Left ventricle myocardium superior (tissue), 1 donor: ENCODE measurements around the gene MYH4. TPM values are rescaled to one million over a fixed set of nuclear protein-coding genes. Genes with fewer than 3 reads are reported as not detected.

Source experiments
- ATAC-seq: fragments of 200-7000 bp; cut with Tn5 transposase; one replicate; pipeline ENCODE4 v1.9.1; 2020; ENCODE audit warnings: mild to moderate bottlenecking, moderate library complexity
- DNase-seq: peaks from one replicate; pipeline ENCODE4 v3.0.0-alpha.2; 2020
- intact Hi-C: fragments of 100-400 bp; cut with micrococcal nuclease; formaldehyde crosslinking; loops from one replicate; pipeline ENCODE4 v1.11.0; 2022
- total RNA-seq: library from RNA; stranded (reverse); fragmentation: NEBNext Ultra II Directional; extraction: Animal tissue kit (Norgen Biotek cat#: 25700); gene quantifications from one replicate; pipeline ENCODE4 v1.2.1, GENCODE V29; 2021
- donor health status: DM: no; HTN: yes; CAD: no; lungs with severe emphysema.

The MYH4 gene
- total RNA-seq, 1 donor from 2014 or later: not detected

- no peak for DNase-seq
- intact Hi-C loops: no loop called here
Measured at GRCh38 chr17:10429421-10430045, 39.8 kb downstream of the MYH4 start.

GRCh38 chr17:10428781-10429180 is 40.6 kb downstream of the MYH4 start:
- intact Hi-C loops: no loop called here
- ATAC-seq (no peak), DNase-seq (no peak)

More at GRCh38 chr17:10429421-10430045, 39.8 kb downstream of the MYH4 start:
- no peak for ATAC-seq

GRCh38 chr17:10421900-10422542 is 47.3 kb downstream of the MYH4 start, which contains the start of gene MYH8:
MYH8 (minus strand) TSS chr17:10421950; CDS start chr17:10420227, 1,723 bp downstream.
- ATAC-seq (no peak), DNase-seq (no peak)
- intact Hi-C loops: no loop called here

GRCh38 chr17:10421211-10421610 is 48.1 kb downstream of the MYH4 start:
- DNase-seq: no peak
- intact Hi-C loops: no loop called here
- no peak for ATAC-seq

GRCh38 chr17:10420811-10421210 is 48.5 kb downstream of the MYH4 start:
- no peak for ATAC-seq
- intact Hi-C loops: no loop called here

GRCh38 chr17:10417431-10417830 is 51.9 kb downstream of the MYH4 start:
- DNase-seq: no peak
- intact Hi-C loops: no loop called here
- no peak for ATAC-seq

More at GRCh38 chr17:10420811-10421210, 48.5 kb downstream of the MYH4 start:
- no peak for DNase-seq

- intact Hi-C loops: no loop called here
- ATAC-seq (no peak), DNase-seq (no peak)
Measured at GRCh38 chr17:10415161-10415560, 54.2 kb downstream of the MYH4 start.

- ATAC-seq: no peak
- DNase-seq: no peak
- intact Hi-C loops: no loop called here
Measured at GRCh38 chr17:10403589-10403988, 65.8 kb downstream of the MYH4 start.

- intact Hi-C loops: no loop called here
- ATAC-seq (no peak), DNase-seq (no peak)
Measured at GRCh38 chr17:10398352-10398751, 71.0 kb downstream of the MYH4 start.

- ATAC-seq (no peak), DNase-seq (peak; percentile 39)
- intact Hi-C loops: no loop called here
Measured at GRCh38 chr17:10396524-10397163, 72.7 kb downstream of the MYH4 start.

- intact Hi-C loops: no loop called here
- no peak for ATAC-seq
- no peak for DNase-seq
Measured at GRCh38 chr17:10394201-10394887, 75.0 kb downstream of the MYH4 start.

Other genes starting within 250 kb of the MYH4 start
- not detected for gene MYH13, start 96.6 kb downstream of the MYH4 start, total RNA-seq
- not detected for gene MYH8, start 47.6 kb downstream of the MYH4 start, total RNA-seq
- 0.10 TPM for gene MYH1, start 49.0 kb upstream of the MYH4 start, total RNA-seq
- 0.10 TPM for gene MYH2, start 80.1 kb upstream of the MYH4 start, total RNA-seq
- gene MYH3, start 187.8 kb upstream of the MYH4 start, total RNA-seq: 0.87 TPM
- 32.3 TPM for gene SCO1, start 228.0 kb upstream of the MYH4 start, total RNA-seq
- 4.8 TPM for gene ADPRM, start 228.0 kb upstream of the MYH4 start, total RNA-seq